HEK293 (cell line): ENCODE measurements around the gene ATP2A3.

Source experiments
- CTCF ChIA-PET: fragments of 350-600 bp; formaldehyde crosslinking; extraction: SDS; loops from one replicate; lab custom pipeline; 2021; ENCODE audit warnings: antibody characterized with exemption; lab: Yijun Ruan, JAX
- POLR2A ChIA-PET: fragments of 300-600 bp; formaldehyde crosslinking; extraction: SDS; loops from one replicate; lab custom pipeline; 2020; ENCODE audit warnings: antibody characterized with exemption, inconsistent platforms; lab: Yijun Ruan, JAX
- H3K27ac ChIP-seq: fragments of 200-500 bp; sonication (Bioruptor generic); 2 replicates; pipeline ENCODE4 v1.5.1; 2014; ENCODE audit warnings: low read depth, low read length, control low read depth, inconsistent platforms; ENCODE audit errors: extremely low read depth
- H3K36me3 ChIP-seq, 2 experiments: fragments of 200-500 bp in 1 of 2; sonication (Bioruptor generic) in 1 of 2; 1 replicate in 1 of 2; 2 replicates in 1 of 2; pipeline ENCODE4 v1.5.1; 2014 to 2017; ENCODE audit warnings: inconsistent platforms in 2 of 2, low read length in 2 of 2; ENCODE audit not compliant: control insufficient read depth in 2 of 2, insufficient read depth in 1 of 2
- H3K4me1 ChIP-seq: fragments of 200-500 bp; sonication (Bioruptor generic); 2 replicates; pipeline ENCODE4 v1.5.1; 2014; ENCODE audit warnings: mild to moderate bottlenecking, low read length, inconsistent platforms; ENCODE audit not compliant: control insufficient read depth, insufficient read depth
- H3K4me3 ChIP-seq: 2 replicates; pipeline ENCODE4 v1.5.1; 2011; ENCODE audit warnings: low read depth, mild to moderate bottlenecking, control low read depth, low read length, moderate library complexity
- H3K9me3 ChIP-seq: fragments of 200-500 bp; sonication (Bioruptor generic); 2 replicates; pipeline ENCODE4 v1.5.1; 2014; ENCODE audit warnings: low read depth, low read length, inconsistent platforms; ENCODE audit not compliant: control insufficient read depth, insufficient read depth
- BCL11B ChIP-seq: fragments of 450-650 bp; formaldehyde crosslinking; IDR thresholded peaks from 2 replicates; pipeline ENCODE4 v1.5.1; 2016; ENCODE audit warnings: low read depth, missing biosample characterization, missing genetic modification characterization
- KLF1 ChIP-seq: fragments of 450-650 bp; formaldehyde crosslinking; IDR thresholded peaks from 2 replicates; pipeline ENCODE4 v1.5.1; 2016; ENCODE audit warnings: missing biosample characterization, missing genetic modification characterization
- KLF17 ChIP-seq: fragments of 450-650 bp; formaldehyde crosslinking; IDR thresholded peaks from 2 replicates; pipeline ENCODE4 v1.5.1; 2016; ENCODE audit warnings: missing biosample characterization, missing genetic modification characterization
- KLF8 ChIP-seq: fragments of 450-650 bp; formaldehyde crosslinking; IDR thresholded peaks from 2 replicates; pipeline ENCODE4 v1.5.1; 2016; ENCODE audit warnings: missing biosample characterization, missing genetic modification characterization
- MEIS1 ChIP-seq: sonication (generic); formaldehyde crosslinking; IDR thresholded peaks from 2 replicates; pipeline ENCODE4 v1.8.1; 2022; ENCODE audit warnings: missing genetic modification reagents, mild to moderate bottlenecking, borderline replicate concordance
- MYNN ChIP-seq: fragments of 450-650 bp; formaldehyde crosslinking; IDR thresholded peaks from 2 replicates; pipeline ENCODE4 v1.5.1; 2016; ENCODE audit warnings: missing biosample characterization, missing genetic modification characterization, borderline replicate concordance
- OSR2 ChIP-seq: fragments of 450-650 bp; formaldehyde crosslinking; IDR thresholded peaks from 2 replicates; pipeline ENCODE4 v1.5.1; 2016; ENCODE audit warnings: missing biosample characterization, missing genetic modification characterization
- OVOL3 ChIP-seq: fragments of 450-650 bp; formaldehyde crosslinking; IDR thresholded peaks from 2 replicates; pipeline ENCODE4 v1.5.1; 2016; ENCODE audit warnings: missing biosample characterization, missing genetic modification characterization
- ZBTB48 ChIP-seq: fragments of 450-650 bp; formaldehyde crosslinking; IDR thresholded peaks from 2 replicates; pipeline ENCODE4 v1.5.1; 2016; ENCODE audit warnings: missing biosample characterization, missing genetic modification characterization
- ZEB2 ChIP-seq: fragments of 450-650 bp; formaldehyde crosslinking; IDR thresholded peaks from 2 replicates; pipeline ENCODE4 v1.5.1; 2016; ENCODE audit warnings: missing biosample characterization, missing genetic modification characterization
- ZFHX2 ChIP-seq: fragments of 450-650 bp; formaldehyde crosslinking; conservative IDR thresholded peaks from 2 replicates; pipeline ENCODE4 v1.5.1; 2016; ENCODE audit warnings: missing biosample characterization, missing genetic modification characterization
- ZIC2 ChIP-seq: fragments of 450-650 bp; formaldehyde crosslinking; IDR thresholded peaks from 2 replicates; pipeline ENCODE4 v1.5.1; 2016; ENCODE audit warnings: missing biosample characterization, missing genetic modification characterization
- ZNF112 ChIP-seq: fragments of 450-650 bp; formaldehyde crosslinking; IDR thresholded peaks from 2 replicates; pipeline ENCODE4 v1.5.0; 2017; ENCODE audit warnings: missing biosample characterization, missing genetic modification characterization
- ZNF121 ChIP-seq: fragments of 450-650 bp; formaldehyde crosslinking; IDR thresholded peaks from 2 replicates; pipeline ENCODE4 v1.5.1; 2016; ENCODE audit warnings: missing biosample characterization, missing genetic modification characterization
- ZNF140 ChIP-seq: fragments of 450-650 bp; formaldehyde crosslinking; IDR thresholded peaks from 2 replicates; pipeline ENCODE4 v1.5.1; 2016; ENCODE audit warnings: missing biosample characterization, missing genetic modification characterization
- ZNF157 ChIP-seq: fragments of 450-650 bp; formaldehyde crosslinking; IDR thresholded peaks from 2 replicates; pipeline ENCODE4 v1.5.1; 2016; ENCODE audit warnings: missing biosample characterization, missing genetic modification characterization
- ZNF211 ChIP-seq: fragments of 450-650 bp; formaldehyde crosslinking; IDR thresholded peaks from 2 replicates; pipeline ENCODE4 v1.5.1; 2016; ENCODE audit warnings: low read depth, missing biosample characterization, missing genetic modification characterization
- ZNF266 ChIP-seq: fragments of 450-650 bp; formaldehyde crosslinking; IDR thresholded peaks from 2 replicates; pipeline ENCODE4 v1.5.1; 2016; ENCODE audit warnings: missing biosample characterization, missing genetic modification characterization, low read depth
- ZNF391 ChIP-seq: fragments of 450-650 bp; formaldehyde crosslinking; IDR thresholded peaks from 2 replicates; pipeline ENCODE4 v1.5.1; 2016; ENCODE audit warnings: low read depth, missing biosample characterization, missing genetic modification characterization, borderline replicate concordance
- ZNF513 ChIP-seq: fragments of 450-650 bp; IDR thresholded peaks from 2 replicates; pipeline ENCODE4 v1.5.1; 2018; ENCODE audit warnings: missing biosample characterization, missing genetic modification characterization
- ZNF521 ChIP-seq: fragments of 450-650 bp; formaldehyde crosslinking; IDR thresholded peaks from 2 replicates; pipeline ENCODE4 v1.5.1; 2017; ENCODE audit warnings: missing biosample characterization, mild to moderate bottlenecking, missing genetic modification characterization
- ZNF544 ChIP-seq: fragments of 450-650 bp; formaldehyde crosslinking; IDR thresholded peaks from 2 replicates; pipeline ENCODE4 v1.5.0; 2017; ENCODE audit warnings: missing biosample characterization, missing genetic modification characterization
- ZNF558 ChIP-seq: fragments of 450-650 bp; formaldehyde crosslinking; IDR thresholded peaks from 2 replicates; pipeline ENCODE4 v1.5.1; 2016; ENCODE audit warnings: missing biosample characterization, missing genetic modification characterization
- ZNF560 ChIP-seq: fragments of 450-650 bp; formaldehyde crosslinking; IDR thresholded peaks from 2 replicates; pipeline ENCODE4 v1.5.1; 2017; ENCODE audit warnings: missing biosample characterization, missing genetic modification characterization, borderline replicate concordance
- ZNF600 ChIP-seq: fragments of 450-650 bp; formaldehyde crosslinking; IDR thresholded peaks from 2 replicates; pipeline ENCODE4 v1.5.1; 2016; ENCODE audit warnings: missing biosample characterization, missing genetic modification characterization
- ZNF664 ChIP-seq: fragments of 450-650 bp; formaldehyde crosslinking; IDR thresholded peaks from 2 replicates; pipeline ENCODE4 v1.5.1; 2016; ENCODE audit warnings: missing biosample characterization, missing genetic modification characterization
- ZNF701 ChIP-seq: fragments of 450-650 bp; formaldehyde crosslinking; IDR thresholded peaks from 2 replicates; pipeline ENCODE4 v1.5.1; 2016; ENCODE audit warnings: missing biosample characterization, missing genetic modification characterization
- ZNF704 ChIP-seq: fragments of 450-650 bp; formaldehyde crosslinking; IDR thresholded peaks from 2 replicates; pipeline ENCODE4 v1.5.1; 2016; ENCODE audit warnings: missing biosample characterization, missing genetic modification characterization
- ZNF76 ChIP-seq: fragments of 450-650 bp; formaldehyde crosslinking; IDR thresholded peaks from 2 replicates; pipeline ENCODE4; 2016; ENCODE audit warnings: low read depth, missing biosample characterization, missing genetic modification characterization, borderline replicate concordance
- ZSCAN23 ChIP-seq: fragments of 450-650 bp; formaldehyde crosslinking; IDR thresholded peaks from 2 replicates; pipeline ENCODE4 v1.5.1; 2016; ENCODE audit warnings: missing biosample characterization, missing genetic modification characterization
- TF ChIP-seq, protein P1 (sequence below): fragments of 450-650 bp; formaldehyde crosslinking; IDR thresholded peaks from 2 replicates; pipeline ENCODE4 v1.5.1; 2016; ENCODE audit warnings: missing biosample characterization, missing genetic modification characterization
- TF ChIP-seq, protein P2 (sequence below): fragments of 450-650 bp; formaldehyde crosslinking; IDR thresholded peaks from 2 replicates; pipeline ENCODE4 v1.5.1; 2017; ENCODE audit warnings: missing biosample characterization, missing genetic modification characterization
- TF ChIP-seq, protein P3 (sequence below): fragments of 450-650 bp; formaldehyde crosslinking; optimal IDR thresholded peaks from 2 replicates; pipeline ENCODE3; 2016; ENCODE audit warnings: missing biosample characterization, mild to moderate bottlenecking, missing genetic modification characterization

The ATP2A3 gene

DNA sequence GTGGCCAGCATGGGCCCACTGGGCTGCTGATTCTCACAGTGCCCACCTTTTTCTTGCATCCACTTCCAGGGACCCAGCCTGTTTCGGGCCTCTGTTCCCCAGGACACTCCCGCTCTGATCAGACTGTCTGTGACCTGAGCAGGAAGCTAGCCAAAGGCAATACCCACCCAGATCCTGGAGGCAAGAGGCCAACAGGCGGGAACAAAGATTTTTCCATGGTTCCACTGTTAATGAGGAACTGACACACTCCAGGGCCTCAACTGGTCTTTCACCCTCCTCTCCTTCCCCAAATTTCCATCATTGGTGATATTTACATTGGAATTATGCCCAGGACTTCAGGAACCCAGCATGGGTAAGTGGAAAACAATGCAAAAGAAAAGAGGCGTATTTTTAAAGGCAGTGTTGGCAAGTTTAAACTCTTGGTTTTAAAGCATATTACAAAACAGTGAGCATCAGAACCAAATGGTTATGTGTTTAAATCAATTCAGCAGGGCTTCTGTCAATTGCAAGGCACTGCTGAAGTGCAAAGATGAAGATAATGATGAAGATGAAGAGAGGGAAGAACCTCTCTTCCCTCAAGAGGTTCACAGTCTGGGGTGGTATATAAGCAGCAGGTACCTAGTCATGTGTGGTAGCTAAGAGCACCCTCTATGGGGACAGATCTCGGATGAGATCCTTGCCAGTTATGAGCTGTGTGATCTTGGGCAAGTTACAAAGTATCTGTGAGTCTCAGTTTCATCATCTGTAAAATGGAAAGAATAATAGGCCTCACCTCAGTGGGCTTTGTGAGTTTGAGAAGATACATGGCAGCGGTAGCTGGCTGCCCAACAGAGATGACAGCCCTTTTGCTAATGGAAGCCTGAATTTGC, 14.4 kb upstream of the ATP2A3 start:
- H3K27ac ChIP-seq, result no peak overlapping the region
- ChIA-PET POLR2A (interaction anchor here (1.4 kb wide), 1 partner anchor 13 kb away, joined by 3 read pairs; no protein-coding TSS in a partner anchor), CTCF (interaction anchor here (0.8 to 1.3 kb wide), 3 partner anchors 27 to 65 kb away, joined by 3 to 4 read pairs (median 3); no protein-coding TSS in a partner anchor)

DNA sequence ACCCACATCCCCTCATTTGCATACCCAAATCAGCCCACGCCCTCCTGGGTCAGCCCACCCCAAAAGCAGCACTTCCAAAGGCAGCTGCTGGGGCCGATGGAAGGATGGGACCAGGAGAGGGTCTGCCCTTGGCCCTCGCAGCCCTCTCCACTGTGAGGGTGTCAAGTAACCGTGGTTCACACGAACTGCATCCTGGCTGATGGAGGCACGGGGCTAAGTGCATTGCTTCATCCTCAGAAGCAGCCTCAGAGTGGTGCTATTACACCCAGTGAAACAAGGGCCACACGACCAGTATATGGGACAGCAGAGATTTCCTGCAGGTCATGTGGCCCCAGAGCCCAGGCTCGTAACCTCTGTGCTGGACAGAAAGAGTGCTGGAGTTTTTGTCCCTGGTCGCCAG, 13.2 kb upstream of the ATP2A3 start:
- ChIA-PET CTCF (no interaction called here), POLR2A (no interaction called here)
- no peak overlapping the region for H3K27ac ChIP-seq
- TF ChIP-seq ZNF701 (tag by site-specific recombination) (no peak), ZNF121 (no peak), KLF1 (no peak), ZNF112 (tag by site-specific recombination) (no peak), ZFHX2 (tag by site-specific recombination) (no peak), ZSCAN23 (tag by site-specific recombination) (no peak), ZNF391 (tag by site-specific recombination) (no peak)
- TF ChIP-seq, protein P1, sequence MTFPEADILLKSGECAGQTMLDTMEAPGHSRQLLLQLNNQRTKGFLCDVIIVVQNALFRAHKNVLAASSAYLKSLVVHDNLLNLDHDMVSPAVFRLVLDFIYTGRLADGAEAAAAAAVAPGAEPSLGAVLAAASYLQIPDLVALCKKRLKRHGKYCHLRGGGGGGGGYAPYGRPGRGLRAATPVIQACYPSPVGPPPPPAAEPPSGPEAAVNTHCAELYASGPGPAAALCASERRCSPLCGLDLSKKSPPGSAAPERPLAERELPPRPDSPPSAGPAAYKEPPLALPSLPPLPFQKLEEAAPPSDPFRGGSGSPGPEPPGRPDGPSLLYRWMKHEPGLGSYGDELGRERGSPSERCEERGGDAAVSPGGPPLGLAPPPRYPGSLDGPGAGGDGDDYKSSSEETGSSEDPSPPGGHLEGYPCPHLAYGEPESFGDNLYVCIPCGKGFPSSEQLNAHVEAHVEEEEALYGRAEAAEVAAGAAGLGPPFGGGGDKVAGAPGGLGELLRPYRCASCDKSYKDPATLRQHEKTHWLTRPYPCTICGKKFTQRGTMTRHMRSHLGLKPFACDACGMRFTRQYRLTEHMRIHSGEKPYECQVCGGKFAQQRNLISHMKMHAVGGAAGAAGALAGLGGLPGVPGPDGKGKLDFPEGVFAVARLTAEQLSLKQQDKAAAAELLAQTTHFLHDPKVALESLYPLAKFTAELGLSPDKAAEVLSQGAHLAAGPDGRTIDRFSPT (tag by site-specific recombination), result no peak
- TF ChIP-seq, protein P2, sequence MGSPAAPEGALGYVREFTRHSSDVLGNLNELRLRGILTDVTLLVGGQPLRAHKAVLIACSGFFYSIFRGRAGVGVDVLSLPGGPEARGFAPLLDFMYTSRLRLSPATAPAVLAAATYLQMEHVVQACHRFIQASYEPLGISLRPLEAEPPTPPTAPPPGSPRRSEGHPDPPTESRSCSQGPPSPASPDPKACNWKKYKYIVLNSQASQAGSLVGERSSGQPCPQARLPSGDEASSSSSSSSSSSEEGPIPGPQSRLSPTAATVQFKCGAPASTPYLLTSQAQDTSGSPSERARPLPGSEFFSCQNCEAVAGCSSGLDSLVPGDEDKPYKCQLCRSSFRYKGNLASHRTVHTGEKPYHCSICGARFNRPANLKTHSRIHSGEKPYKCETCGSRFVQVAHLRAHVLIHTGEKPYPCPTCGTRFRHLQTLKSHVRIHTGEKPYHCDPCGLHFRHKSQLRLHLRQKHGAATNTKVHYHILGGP (tag by site-specific recombination), result no peak

More for the DNA sequence above, 14.4 kb upstream of the ATP2A3 start:
- TF ChIP-seq KLF1 (0 out of 2 replicates have a peak, but pooled peaks have one; percentile 9), ZEB2 (no peak), MEIS1 (CRISPR knock-in tag) (no peak), OVOL3 (tag by site-specific recombination) (no peak), ZNF521 (tag by site-specific recombination) (no peak), KLF17 (tag by site-specific recombination) (peak; percentile 81), ZNF513 (tag by site-specific recombination) (peak; percentile 55; the same call in 1 of the 2 replicates), ZNF266 (tag by site-specific recombination) (no peak), ZNF704 (tag by site-specific recombination) (no peak), ZNF140 (tag by site-specific recombination) (no peak), OSR2 (tag by site-specific recombination) (no peak), ZNF157 (tag by site-specific recombination) (no peak), KLF8 (no peak), ZNF701 (tag by site-specific recombination) (no peak), ZNF600 (tag by site-specific recombination) (no peak), BCL11B (tag by site-specific recombination) (no peak), ZIC2 (no peak), MYNN (tag by site-specific recombination) (no peak), ZNF560 (tag by site-specific recombination) (no peak), ZNF558 (tag by site-specific recombination) (no peak), ZNF544 (tag by site-specific recombination) (no peak), ZBTB48 (tag by site-specific recombination) (no peak), ZNF664 (tag by site-specific recombination) (peak; percentile 69), ZNF211 (tag by site-specific recombination) (no peak), ZNF76 (tag by site-specific recombination) (no peak)
- TF ChIP-seq, protein P3, sequence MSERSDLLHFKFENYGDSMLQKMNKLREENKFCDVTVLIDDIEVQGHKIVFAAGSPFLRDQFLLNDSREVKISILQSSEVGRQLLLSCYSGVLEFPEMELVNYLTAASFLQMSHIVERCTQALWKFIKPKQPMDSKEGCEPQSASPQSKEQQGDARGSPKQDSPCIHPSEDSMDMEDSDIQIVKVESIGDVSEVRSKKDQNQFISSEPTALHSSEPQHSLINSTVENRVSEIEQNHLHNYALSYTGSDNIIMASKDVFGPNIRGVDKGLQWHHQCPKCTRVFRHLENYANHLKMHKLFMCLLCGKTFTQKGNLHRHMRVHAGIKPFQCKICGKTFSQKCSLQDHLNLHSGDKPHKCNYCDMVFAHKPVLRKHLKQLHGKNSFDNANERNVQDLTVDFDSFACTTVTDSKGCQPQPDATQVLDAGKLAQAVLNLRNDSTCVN (tag by site-specific recombination), result no peak
- no peak overlapping the region for H3K4me3 ChIP-seq
- no peaks in the 10 kb centered on the region for H3K36me3 ChIP-seq
- no peaks in the 10 kb centered on the region for H3K9me3 ChIP-seq
- no peaks in the 10 kb centered on the region for H3K4me1 ChIP-seq

More for the DNA sequence above, 13.2 kb upstream of the ATP2A3 start:
- Histone ChIP-seq H3K9me3 (no peaks in the 10 kb centered on the region), H3K4me3 (no peak overlapping the region), H3K36me3 (no peaks in the 10 kb centered on the region), H3K4me1 (no peaks in the 10 kb centered on the region)
